B cell (primary cell): Measurements from ENCODE around the gene CCNA2.

ENCODE experiments used
- EZH2 ChIP-seq: IDR thresholded peaks from 2 replicates; pipeline ENCODE4 v1.6.1; 2012; ENCODE audit warnings: borderline replicate concordance, low read depth, mild to moderate bottlenecking, moderate library complexity, low read length; ENCODE audit not compliant: insufficient read depth, poor library complexity, severe bottlenecking
- TF ChIP-seq, protein P1 (sequence below): fragments of 200-600 bp; IDR thresholded peaks from one replicate; pipeline ENCODE4 v1.8.0; 2022; ENCODE audit warnings: antibody characterized with exemption, mild to moderate bottlenecking

DNA sequence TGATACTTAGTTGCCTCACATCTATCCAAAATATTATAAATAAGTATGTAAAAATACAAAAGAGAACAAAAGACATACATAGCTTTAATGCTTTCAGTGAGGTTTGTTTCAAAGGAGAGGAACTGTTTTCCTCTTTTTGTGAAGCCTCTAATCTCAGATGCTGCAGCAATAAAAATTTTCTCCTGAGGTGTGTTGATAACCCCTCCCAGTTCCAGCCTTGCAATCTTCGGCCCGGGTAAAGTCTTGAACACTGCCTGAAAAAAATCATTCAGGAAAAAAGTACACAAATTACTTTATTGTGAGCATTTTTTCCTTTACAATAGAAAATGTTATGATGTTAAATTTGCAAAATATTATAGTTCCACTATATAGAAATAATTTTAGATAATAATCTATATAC is 37.7 kb upstream of the CCNA2 start:
- TF ChIP-seq, protein P1, sequence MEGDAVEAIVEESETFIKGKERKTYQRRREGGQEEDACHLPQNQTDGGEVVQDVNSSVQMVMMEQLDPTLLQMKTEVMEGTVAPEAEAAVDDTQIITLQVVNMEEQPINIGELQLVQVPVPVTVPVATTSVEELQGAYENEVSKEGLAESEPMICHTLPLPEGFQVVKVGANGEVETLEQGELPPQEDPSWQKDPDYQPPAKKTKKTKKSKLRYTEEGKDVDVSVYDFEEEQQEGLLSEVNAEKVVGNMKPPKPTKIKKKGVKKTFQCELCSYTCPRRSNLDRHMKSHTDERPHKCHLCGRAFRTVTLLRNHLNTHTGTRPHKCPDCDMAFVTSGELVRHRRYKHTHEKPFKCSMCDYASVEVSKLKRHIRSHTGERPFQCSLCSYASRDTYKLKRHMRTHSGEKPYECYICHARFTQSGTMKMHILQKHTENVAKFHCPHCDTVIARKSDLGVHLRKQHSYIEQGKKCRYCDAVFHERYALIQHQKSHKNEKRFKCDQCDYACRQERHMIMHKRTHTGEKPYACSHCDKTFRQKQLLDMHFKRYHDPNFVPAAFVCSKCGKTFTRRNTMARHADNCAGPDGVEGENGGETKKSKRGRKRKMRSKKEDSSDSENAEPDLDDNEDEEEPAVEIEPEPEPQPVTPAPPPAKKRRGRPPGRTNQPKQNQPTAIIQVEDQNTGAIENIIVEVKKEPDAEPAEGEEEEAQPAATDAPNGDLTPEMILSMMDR = no peak
- TF ChIP-seq EZH2 = no peak
